Fibroblast of lung (primary cell): Measurements from ENCODE around the gene LATS1. TPM values are rescaled to one million over a fixed set of nuclear protein-coding genes. Genes with fewer than 3 reads are reported as not detected.
A peak's percentile ranks its signal among the peaks of the same experiment; 100 is the strongest.

Experiments used
- DNase-seq, 2 donors: peaks; one replicate each; pipeline versions ENCODE4 v3.0.0 to v3.0.0-alpha.2; 2010; ENCODE audit warnings: low read depth in 2 of 2
- H2AFZ ChIP-seq: 2 replicates; pipeline ENCODE4 v1.5.1; 2012; ENCODE audit warnings: low read length, control low read depth, inconsistent platforms
- H3K27ac ChIP-seq: 2 replicates; pipeline ENCODE4 v1.5.1; 2011; ENCODE audit warnings: low read length, control low read depth; ENCODE audit not compliant: insufficient read depth
- H3K27me3 ChIP-seq: 2 replicates; pipeline ENCODE4 v1.5.1; 2011; ENCODE audit warnings: mild to moderate bottlenecking, low read length; ENCODE audit not compliant: control insufficient read depth, insufficient read depth
- H3K36me3 ChIP-seq: 2 replicates; pipeline ENCODE4 v1.5.1; 2011; ENCODE audit warnings: low read length; ENCODE audit not compliant: control insufficient read depth, insufficient read depth
- H3K4me1 ChIP-seq: 2 replicates; pipeline ENCODE4 v1.5.1; 2011; ENCODE audit warnings: low read length; ENCODE audit not compliant: control insufficient read depth, insufficient read depth; ENCODE audit errors: extremely low read depth
- H3K4me2 ChIP-seq: 2 replicates; pipeline ENCODE4 v1.5.1; 2011; ENCODE audit warnings: low read length, control low read depth; ENCODE audit not compliant: insufficient read depth; ENCODE audit errors: extremely low read depth
- H3K4me3 ChIP-seq, 4 experiments: fragments of 200-600 bp in 1 of 4; sonication (generic) in 1 of 4; replicated peaks in 1 of 4; 2 replicates each; pipeline ENCODE4 v1.5.1; 2011 to 2016; ENCODE audit warnings: low read length in 4 of 4, low read depth in 3 of 4, mild to moderate bottlenecking in 3 of 4, control low read depth in 2 of 4, inconsistent platforms in 1 of 4, mixed read lengths in 1 of 4; ENCODE audit not compliant: insufficient read depth in 1 of 4; ENCODE audit errors: control extremely low read depth in 1 of 4
- H3K79me2 ChIP-seq: 2 replicates; pipeline ENCODE4 v1.5.1; 2012; ENCODE audit warnings: mild to moderate bottlenecking, low read length, inconsistent platforms; ENCODE audit not compliant: control insufficient read depth, insufficient read depth
- H3K9ac ChIP-seq: 2 replicates; pipeline ENCODE4 v1.5.1; 2011; ENCODE audit warnings: mild to moderate bottlenecking, low read length, control low read depth; ENCODE audit not compliant: insufficient read depth
- H3K9me3 ChIP-seq: 2 replicates; pipeline ENCODE4 v1.5.1; 2012; ENCODE audit warnings: low read depth, low read length; ENCODE audit not compliant: control insufficient read depth, insufficient read depth
- H4K20me1 ChIP-seq: 2 replicates; pipeline ENCODE4 v1.5.1; 2011; ENCODE audit warnings: low read length; ENCODE audit not compliant: control insufficient read depth, insufficient read depth; ENCODE audit errors: extremely low read depth
- EZH2 ChIP-seq: IDR thresholded peaks from 2 replicates; pipeline ENCODE4 v1.5.1; 2012; ENCODE audit warnings: low read length, control low read depth, mild to moderate bottlenecking; ENCODE audit errors: missing control alignments
- polyA plus RNA-seq, 2 donors: library from polyadenylated mRNA; depleted of rRNA in 1 of 2; stranded (reverse) in 1 of 2; unstranded in 1 of 2; fragments of >200 nt; gene quantifications; 2 replicates each; pipeline ENCODE4 v1.2.1, GENCODE V29; 2011 to 2012; ENCODE audit warnings: missing spikeins in 1 of 2
- total RNA-seq: library from RNA; depleted of rRNA; stranded (reverse); fragments of >200 nt; gene quantifications from 2 replicates; pipeline ENCODE4 v1.2.1, GENCODE V29; 2014
- TF ChIP-seq, protein P1 (sequence below), 2 donors: IDR thresholded peaks in 1 of 2; conservative IDR thresholded peaks in 1 of 2; 1 replicate in 1 of 2; 2 replicates in 1 of 2; pipeline ENCODE4 v1.5.1; 2011 to 2012; ENCODE audit warnings: low read length in 2 of 2, control low read depth in 1 of 2, inconsistent platforms in 1 of 2, low read depth in 1 of 2, mild to moderate bottlenecking in 1 of 2

LATS1 gene
- total and polyA plus RNA-seq, 2 donors (not counting 1 experiment from before 2014, with no cell fraction given): 8.6 to 20.3 TPM

DNA sequence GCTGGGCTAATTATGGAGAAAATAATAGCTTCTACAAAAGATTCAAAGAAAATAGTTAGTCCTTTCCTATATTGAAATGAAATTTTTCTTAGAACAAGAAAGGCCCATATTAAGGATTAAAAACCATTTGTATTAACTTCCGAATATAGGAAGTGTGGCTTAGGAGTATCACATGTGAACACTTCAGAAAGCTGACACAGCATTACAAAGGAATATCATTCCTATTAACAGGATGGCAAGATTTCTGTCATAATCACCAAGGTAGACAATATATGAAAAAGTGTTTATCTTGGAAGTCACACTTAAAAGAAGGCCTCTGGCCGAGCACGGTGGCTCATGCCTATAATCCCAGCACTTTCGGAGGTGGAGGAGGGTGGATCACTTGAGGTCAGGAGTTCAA, 5.4 kb upstream of the LATS1 start:
- Histone ChIP-seq H3K4me3 (no peak overlapping the region), H2AFZ (no peak overlapping the region), H3K9ac (no peak overlapping the region), H3K4me1 (no peaks in the 10 kb centered on the region), H3K79me2 (no peaks in the 10 kb centered on the region), H4K20me1 (no peaks in the 10 kb centered on the region), H3K9me3 (no peaks in the 10 kb centered on the region), H3K27me3 (no peaks in the 10 kb centered on the region), H3K4me2 (no peak overlapping the region), H3K36me3 (peaks cover 2% of the 10 kb centered on the region), H3K27ac (no peak overlapping the region)
- TF ChIP-seq, protein P1, sequence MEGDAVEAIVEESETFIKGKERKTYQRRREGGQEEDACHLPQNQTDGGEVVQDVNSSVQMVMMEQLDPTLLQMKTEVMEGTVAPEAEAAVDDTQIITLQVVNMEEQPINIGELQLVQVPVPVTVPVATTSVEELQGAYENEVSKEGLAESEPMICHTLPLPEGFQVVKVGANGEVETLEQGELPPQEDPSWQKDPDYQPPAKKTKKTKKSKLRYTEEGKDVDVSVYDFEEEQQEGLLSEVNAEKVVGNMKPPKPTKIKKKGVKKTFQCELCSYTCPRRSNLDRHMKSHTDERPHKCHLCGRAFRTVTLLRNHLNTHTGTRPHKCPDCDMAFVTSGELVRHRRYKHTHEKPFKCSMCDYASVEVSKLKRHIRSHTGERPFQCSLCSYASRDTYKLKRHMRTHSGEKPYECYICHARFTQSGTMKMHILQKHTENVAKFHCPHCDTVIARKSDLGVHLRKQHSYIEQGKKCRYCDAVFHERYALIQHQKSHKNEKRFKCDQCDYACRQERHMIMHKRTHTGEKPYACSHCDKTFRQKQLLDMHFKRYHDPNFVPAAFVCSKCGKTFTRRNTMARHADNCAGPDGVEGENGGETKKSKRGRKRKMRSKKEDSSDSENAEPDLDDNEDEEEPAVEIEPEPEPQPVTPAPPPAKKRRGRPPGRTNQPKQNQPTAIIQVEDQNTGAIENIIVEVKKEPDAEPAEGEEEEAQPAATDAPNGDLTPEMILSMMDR (conservative IDR thresholded peaks at IDR 0.05 in 1 of 2, IDR thresholded peaks at IDR 0.05 in 1 of 2; ENCODE audit: low read depth in 1 of 2, low read length in 2 of 2): no peak
- no peak for TF ChIP-seq EZH2
- no peak for DNase-seq

DNA sequence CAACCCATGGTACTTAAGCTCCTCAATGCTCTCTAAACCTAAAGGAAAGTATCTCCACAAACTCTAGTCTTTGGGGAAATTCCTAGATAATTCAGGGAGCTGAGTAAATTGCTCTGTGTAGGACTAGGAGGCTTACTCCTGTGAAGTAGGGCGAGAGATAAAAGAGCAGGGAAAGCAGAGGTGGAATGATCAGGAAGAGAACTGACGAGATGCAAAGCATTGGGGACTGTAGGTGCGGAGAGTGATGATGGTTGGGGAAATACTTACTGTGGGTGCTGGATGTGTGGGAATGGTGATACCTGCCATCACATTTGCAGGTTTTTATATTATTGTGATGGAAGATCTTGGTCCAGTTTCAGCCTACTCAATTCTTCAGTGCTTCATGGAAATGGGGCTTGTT, 1.6 kb upstream of the LATS1 start:
- H3K9me3 ChIP-seq: no peaks in the 10 kb centered on the region
- H3K4me1 ChIP-seq: no peaks in the 10 kb centered on the region
- no peak overlapping the region for H3K9ac ChIP-seq
- no peak overlapping the region for H3K4me3 ChIP-seq
- TF ChIP-seq, protein P1 (conservative IDR thresholded peaks at IDR 0.05 in 1 of 2, IDR thresholded peaks at IDR 0.05 in 1 of 2; ENCODE audit: low read depth in 1 of 2, low read length in 2 of 2): no peak
- TF ChIP-seq EZH2: no peak
- no peak overlapping the region for H3K27ac ChIP-seq
- H2AFZ ChIP-seq: no peak overlapping the region
- no peaks in the 10 kb centered on the region for H3K36me3 ChIP-seq
- H4K20me1 ChIP-seq: no peaks in the 10 kb centered on the region
- DNase-seq: no peak
- H3K27me3 ChIP-seq: no peaks in the 10 kb centered on the region
- H3K79me2 ChIP-seq: peaks cover 34% of the 10 kb centered on the region
- H3K4me2 ChIP-seq: no peak overlapping the region

DNA sequence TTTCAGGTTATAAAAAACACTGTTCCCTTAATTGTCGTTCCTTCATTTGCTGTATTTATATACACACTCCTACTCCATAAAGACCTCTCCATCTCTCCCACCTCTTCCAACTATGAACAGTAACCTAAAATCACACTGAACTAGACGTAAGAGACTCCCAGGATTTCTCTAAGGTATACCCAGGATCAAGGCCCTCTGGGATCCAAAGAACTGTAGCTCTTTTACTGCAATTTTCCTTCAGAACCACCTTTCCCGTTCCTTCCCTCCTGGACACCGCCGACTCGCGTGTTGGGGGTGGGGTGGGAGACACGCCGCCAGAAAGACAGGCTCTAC, 680 bp downstream of the LATS1 start:
- TF ChIP-seq, protein P1 (conservative IDR thresholded peaks at IDR 0.05 in 1 of 2, IDR thresholded peaks at IDR 0.05 in 1 of 2; ENCODE audit: low read depth in 1 of 2, low read length in 2 of 2): no peak
- no peak for TF ChIP-seq EZH2

More for the DNA sequence above, 680 bp downstream of the LATS1 start:
- Histone ChIP-seq H3K9ac (peak overlapping the region; percentile 98), H3K4me3 (peak overlapping the region; percentile 44 to 99 (median 86)), H3K27me3 (no peaks in the 10 kb centered on the region), H3K27ac (peak overlapping the region; percentile 93), H3K4me1 (no peaks in the 10 kb centered on the region), H3K36me3 (no peaks in the 10 kb centered on the region), H3K9me3 (no peaks in the 10 kb centered on the region), H4K20me1 (no peaks in the 10 kb centered on the region), H3K79me2 (peaks cover 55% of the 10 kb centered on the region), H3K4me2 (peak overlapping the region; percentile 87), H2AFZ (peak overlapping the region; percentile 41)
- no peak for DNase-seq
